CD4-positive, alpha-beta T cell treated with Interleukin-12 subunit alpha and Interleukin-12 subunit beta, for 1 hour (primary cell): Measurements from ENCODE around the gene CKB.

Source experiments
- DNase-seq: peaks from one replicate; pipeline ENCODE4 v3.0.0-alpha.2; 2020

The CKB gene

DNA sequence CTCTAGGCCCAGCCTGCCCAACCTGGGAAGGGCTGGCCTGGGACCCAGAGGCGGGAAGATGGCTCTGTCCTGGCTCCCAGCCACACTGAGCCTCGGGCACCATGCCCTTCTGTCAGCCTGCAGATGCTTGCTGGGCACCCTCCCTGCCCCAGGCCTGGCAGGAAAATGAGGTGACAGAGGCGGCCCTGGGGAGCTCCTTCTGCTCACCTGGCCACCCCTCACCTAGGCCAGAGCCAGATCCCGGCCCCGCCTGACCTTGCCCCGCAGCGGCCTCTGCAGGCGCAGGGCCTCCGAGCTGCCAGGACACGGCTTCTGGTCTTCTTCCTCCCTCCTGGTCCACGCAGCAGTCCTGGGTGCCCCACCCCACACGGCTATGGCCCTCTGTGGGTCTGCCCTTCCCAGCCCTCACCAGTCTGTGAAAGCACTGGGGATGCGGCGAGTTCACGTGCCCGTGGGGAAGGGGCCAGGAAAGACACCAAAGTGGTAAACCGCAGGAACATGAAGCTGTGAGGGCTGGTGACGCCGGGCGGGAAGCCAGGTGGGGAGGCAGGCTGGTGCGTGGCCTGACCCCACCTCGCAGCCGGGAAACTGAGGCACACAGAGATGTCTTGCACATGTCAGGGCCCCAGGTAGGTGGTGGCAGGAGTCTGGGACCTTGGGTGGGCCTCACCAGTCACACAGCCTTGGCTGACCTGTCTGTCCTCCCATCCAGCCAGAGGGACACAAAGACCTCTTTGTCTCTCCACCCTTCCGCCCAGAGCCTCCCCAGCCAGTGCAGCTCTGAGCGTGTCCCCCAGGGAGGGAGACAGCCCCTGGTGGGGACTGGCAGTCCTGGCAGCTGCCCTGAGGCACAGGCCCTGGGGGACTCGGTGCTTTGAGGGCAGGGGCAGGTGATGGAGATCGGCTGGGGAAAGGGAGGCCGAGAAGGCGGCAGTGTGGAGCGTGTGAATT, 27.0 kb upstream of the CKB start:
- DNase-seq = no peak

DNA sequence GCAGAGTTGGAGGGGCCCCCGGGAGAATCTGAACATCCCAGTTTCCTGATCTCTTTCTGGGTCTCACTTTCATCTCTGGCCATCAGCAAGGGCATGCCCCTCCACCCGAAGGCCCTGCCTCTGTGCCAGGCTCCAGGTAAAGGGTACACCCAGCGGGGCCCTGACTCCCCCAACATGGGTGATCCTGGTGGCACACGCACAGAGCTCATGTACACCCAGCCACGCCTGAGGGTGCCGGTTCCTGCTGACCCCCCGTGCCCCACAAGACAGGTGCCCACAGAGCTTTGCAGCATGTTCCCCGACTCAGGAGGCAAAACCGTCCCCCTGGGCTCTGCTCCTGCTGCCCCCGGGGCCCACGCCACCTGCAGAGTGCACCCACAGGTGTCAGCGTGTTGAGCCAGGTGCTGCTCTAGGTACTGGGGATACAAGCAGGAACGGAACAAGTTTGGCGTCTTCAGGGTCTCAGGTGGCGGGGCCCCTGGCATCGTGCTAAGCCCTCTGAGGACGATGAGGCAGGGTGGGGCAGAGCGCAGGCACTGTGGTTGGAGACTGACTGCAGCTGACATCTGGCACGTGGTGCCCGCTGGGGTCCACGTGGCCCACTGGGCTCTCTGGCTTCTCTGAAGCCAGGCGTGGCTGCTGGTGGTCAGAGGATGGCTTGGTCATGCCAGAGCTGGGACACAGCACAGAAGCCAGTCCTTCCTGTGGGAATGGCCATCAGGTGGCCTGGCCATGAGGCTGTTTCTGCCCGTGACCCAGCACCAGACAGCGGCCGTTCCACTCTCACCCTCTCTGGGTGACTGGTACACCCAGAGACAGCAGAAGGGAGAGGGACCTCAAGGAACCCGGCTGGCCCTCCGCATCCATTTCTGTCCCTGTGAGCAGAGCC, 26.1 kb upstream of the CKB start:
- no peak for DNase-seq

DNA sequence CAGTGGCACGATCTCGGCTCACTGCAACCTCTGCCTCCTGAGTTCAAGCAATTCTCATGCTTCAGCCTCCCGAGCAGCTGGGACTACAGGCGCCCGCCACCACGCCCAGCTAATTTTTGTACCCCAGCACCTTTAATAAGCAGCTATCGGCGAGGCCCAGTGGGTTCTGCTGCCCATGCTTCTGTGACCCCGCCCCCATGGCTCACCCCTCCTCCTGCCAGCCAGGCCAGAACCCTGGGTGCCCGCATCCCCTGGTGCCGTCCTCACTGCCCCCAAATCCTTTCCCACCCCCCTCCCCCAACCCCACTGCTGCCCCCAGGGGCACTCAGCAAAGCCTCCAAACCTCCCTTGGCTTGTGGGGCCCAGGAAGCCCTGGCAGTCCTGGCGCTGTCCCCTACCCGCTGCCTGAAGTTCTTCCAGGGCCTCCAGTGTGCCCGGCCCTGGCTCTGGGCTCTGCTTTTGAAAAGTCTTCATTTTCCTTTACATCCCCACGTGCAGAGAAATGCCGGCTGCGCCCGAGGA, 25.4 kb upstream of the CKB start:
- DNase-seq = no peak

DNA sequence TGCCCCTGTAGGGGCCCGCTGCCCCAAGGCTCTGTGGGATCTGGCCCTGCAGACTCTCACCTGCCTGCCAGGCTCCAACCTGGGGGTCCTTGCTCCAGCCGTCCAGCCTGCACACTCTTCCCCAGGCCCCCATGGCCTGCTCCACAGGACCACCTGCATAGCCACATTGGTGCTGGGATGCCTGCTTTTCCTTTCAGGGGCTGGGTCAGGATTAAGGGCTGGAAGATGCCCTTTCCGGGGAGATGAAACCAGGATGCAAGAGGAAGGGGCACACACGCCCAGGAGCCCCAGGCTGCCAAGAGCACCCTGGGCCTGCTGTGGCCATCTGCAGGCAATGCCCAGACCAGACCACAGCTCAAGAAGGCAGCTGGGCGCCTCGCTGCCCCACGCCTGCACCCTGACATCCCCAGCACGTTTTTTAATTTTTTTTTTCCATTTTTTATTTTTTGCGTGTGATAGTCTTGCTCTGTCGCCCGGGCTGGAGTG, 24.9 kb upstream of the CKB start:
- no peak for DNase-seq

DNA sequence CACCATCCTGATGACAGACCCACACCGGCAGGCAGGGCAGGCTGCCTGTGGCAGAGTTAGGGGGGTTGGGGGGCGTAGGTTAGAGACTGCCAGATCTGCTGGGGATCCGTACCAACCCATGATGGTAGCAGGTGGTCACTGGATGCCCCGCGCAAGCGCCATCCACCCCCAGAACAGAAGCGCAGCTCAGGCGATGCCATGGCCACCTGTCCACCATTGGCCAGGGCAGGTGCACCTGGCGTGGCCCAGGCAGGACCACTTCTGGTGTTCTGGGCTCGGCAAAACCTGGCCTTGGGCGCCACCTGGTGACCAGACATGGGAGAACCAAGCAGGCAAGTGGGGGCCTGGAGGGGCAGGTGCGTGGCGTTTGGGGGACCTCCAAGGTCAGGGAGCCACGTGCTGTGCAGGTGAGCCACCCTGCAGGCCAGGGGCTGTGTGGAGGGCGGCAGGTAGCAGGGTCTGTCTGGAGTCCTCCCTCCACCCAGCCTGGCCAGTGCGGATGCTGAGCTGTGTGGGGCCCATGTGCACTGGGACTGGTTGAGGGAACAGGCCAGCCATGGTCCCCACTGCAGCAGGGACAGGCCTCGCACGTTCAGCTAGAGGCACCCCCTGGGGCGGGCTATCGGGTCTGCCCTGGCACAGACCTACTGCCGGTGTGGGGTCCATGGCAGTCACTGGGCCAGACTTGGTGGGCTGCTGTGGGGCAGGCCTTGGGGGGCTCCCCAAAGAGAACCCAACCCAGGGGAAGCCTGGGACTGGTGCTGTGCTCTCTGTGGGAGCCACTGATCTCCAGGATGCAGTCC, 24.2 kb upstream of the CKB start:
- DNase-seq = peak; percentile 78

DNA sequence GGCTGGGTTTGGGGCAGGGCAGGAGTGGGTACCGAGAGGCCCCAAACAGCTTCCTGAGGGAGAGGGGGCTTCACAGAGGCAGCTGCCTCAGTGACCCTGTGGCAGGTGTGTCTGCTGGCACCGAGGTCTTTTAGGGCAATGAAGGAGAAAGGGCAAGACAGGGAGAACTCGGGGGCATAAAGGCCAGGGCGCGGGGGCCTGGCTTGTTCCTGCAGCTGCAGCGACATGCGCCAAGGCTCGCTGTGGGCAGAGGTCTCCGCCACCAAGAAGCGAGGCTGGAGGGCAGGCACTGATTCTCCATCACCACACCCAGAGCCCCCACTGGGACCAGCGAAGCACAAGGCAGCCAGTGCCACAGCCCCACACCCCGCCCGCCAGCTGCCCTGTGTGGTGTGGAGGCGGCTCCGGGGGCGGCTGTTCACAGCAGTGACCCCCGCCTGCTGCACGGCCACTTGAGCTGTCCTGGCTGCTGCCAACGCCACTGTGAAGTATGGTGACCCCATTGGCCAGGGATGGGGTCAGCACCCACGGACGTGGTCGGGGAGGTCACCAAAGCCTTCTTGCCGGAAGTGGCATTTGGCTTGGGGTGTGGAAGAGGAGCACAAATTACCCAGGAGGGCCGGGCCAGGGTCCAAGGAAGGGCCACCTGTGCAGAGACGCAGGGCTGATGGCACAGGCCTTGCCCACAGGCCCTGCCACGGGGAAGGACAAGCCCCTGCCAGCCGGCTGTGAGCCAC, 23.5 kb upstream of the CKB start:
- no peak for DNase-seq

DNA sequence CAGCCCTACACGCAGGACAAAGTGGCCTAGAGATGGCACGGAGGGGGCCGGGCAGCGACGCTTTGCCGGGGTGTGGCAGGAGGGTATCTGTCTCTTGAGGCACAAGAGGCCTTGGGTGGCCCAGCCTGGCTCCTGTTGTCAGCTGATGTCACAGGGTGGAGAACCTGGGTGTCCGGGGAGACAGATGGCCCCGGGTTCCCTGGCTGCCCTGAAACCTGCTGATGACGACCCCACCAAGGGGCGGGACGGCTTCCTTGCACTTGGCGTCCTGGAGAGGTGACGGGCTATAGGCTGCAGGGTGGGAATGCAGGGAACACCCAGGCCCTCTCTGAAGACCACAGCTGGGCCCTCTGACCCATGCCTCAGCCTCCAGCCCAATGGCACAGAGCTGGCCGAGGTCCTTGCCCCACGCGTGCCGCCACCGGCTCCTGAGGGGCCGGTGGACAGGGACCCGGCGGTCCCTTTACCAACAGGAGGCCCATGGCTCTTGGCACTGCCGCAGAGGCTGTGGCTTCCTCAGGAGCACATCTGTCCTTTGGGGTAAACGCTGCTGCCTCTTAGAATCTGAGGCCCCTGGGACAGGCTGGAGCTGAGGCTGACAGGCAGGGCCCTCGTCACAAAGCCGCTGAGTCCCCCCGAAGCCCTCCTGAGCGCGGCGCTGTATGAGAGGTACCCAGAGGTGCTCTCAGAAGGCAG, 22.7 kb upstream of the CKB start:
- no peak for DNase-seq

DNA sequence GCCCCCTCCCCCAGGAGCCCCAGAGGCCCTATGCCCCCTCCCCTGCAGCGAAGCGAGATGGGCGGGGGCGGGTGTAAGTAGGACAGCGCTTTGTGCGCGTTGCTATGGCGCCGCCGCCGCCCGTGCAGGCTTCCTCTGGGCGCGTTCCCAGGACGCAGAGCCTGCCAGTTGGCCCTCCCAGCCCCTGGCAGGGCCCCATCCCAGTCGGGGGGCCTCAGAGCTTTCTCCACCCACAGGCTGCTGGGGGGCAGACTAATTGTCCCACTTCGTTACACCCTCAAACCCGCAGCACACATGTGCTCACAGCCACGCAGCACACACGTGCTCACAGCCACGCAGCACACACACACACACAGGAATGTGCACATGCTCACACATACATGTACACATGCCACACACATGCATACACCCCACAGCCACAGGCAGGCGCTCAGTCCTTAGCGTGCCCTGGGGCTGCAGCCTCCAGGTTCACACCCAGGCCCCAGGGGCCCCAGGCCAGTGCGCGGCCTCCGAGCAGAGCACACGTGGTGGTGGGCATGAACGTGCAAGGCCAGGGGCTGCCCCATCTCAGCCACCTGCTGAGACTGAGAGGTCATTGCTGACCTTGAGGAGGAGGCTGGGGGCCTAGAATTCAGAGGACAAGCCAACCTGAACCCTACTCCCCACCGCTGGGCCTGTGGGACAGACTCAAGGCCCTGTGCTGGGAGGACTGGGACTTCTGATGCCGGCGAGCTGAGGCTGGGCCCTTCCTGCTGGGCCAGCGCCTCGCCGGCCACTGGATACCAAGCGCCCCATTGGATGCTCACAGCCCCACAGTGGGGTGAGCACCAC, 22.0 kb upstream of the CKB start:
- no peak for DNase-seq

DNA sequence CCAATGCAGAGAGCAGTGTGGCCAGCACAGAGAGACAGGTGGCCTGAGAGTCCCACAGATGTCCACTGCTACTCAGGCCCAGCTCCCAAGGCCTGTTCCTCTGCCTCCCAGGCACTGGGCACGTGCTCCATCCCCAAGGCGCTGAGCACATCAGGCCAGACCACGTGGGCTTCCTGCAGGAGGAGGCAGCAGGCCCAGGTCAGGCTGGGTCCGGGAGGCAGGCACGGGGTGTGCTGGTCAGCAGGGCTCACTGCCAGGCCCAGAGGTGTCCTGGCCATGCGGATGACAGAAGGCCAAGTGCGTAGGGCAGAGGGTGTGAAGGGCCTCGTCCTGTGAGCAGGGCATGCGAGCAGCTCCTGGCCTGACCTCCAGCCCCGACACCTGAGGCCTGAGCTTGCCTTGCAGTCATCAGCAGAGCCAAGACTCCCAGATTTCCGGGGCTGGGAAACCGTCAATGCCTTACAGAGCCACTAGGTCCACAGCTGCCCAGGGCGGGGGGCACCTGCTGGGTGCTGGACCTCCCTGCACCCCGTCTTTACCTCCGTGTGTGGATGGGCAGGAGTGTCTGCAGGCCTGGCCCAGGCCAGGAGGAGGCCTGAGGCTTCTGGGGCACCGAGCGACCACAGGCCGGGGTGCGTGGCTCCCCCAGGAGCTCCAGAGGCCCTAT, 21.2 kb upstream of the CKB start:
- DNase-seq = no peak

DNA sequence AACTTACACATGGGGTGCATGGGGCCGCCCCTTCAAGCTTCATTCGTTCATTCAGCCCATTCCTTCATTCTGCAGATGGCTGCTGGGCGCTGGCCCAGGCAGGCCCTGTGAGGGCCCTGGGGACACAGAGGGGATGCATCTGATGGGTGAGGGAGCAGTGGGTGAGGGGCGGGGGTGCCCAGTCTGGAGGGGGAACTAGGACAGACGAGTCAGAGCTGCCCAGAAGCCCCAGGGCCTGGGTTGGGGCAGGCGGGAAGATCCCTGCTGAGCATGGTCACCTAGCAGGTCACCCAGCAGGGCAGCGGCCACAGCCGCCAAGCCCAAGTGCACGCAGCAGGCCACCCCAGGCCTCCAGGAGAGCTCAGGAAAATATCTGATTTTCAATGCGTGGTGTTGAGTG, 20.5 kb upstream of the CKB start:
- DNase-seq = no peak

DNA sequence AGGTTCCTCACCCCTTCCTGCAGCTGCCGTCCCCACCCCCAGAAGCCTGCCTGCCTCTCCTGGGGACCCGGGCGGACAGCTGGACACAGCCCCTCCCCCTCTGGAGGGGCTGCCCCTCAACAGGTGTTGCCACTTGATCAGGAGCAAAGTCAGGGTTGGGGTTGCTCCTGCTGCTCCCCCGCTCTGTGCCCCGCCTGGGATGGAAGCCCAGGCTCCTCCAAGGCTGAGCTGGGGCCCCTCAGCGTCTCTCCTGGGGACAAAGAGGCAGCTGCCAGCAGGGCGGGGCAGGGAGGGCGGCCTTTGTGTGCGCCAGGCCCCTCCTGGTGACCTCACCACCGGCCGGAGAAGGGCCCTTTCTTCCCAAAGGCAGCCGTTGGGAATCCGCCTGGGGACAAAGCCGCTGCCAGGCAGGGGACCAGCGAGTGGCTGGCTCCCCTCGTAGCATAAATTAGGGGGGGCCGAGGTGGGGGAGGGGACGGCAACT, 20.0 kb upstream of the CKB start:
- no peak for DNase-seq

DNA sequence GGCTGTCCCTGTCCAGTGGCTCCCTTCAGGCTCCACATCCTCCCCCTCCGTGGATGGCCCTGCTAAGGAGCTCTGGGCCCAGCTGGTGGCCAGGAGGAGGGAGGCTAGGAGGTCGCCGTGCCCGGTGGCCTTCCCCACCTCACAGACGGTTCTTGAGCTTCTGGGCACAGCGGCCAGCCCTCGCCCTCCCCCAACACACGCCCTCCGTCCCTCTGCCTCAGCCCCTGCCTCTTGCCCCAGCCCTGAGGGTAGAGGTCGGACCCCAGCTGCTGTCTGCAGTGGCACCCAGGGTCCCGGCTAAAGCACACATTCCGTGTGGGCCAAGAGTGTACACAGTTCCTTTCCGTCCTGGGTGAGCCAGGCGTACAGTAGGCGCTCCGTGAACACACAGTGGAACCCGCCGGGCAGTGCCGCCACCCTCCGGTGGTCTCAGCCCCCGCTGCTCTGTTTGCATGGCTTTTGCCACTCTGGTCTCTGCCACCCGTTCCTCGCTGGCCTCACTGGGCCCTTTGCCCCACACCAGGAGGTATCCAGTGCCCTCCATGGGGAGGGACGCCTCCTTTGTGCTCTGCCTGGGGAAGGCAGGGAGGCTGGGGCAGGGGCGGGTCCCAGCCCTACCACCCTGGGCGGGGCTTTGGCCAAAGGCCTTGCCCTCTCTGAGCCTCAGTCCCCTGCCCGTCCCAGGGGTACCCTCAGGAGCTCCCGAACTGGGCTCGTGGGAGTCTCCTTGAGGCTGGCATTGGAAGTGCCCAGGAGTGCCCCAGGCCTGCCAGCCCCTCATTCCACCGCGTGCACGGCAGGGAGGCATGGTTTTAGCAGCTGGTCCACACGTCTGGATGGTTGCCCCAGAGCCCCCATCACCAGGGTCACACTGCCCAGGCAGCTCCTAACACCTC, 19.3 kb upstream of the CKB start:
- no peak for DNase-seq

DNA sequence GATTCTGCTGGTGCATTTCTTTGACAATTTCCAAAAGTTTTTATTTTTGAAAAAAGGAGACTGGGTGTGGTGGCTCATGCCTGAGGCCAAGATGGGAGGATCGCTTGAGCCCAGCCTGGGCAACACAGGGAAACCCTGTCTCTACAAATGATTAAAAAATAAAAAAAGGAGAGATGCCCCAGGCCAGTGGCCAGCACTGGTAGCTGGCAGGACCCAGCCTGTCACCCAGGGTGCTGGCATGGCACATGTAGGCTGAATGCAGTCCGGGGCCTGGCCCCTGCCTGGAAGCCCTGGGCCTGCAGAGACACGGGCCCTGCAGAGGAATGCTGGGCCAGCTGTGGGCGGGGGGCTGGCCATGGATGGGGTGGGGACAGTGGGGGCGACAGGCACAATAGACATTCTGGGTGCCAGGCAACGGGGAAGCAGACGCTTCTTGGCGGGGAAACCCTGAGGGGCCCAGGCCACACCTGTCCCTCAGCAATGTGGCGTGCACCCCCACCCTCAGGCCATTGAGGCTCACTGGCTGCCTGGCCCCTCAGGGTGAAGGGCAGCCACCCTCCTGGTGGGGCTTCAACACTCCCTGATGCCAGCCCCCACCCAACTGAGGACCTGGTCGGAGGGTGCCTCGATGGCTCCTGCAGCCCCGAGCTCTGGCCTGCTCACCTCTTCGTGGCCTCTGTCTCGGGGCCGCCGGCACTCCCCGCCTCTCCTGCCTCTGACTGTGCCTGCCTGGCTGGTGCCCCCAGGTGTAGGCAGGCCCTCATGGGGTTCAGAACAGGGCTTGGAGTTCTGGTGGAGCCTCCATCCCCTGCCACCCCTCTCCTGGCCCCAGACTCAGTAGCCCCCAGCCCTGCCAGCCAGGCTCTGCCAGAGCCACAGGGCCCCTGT, 18.4 kb upstream of the CKB start:
- DNase-seq = no peak

DNA sequence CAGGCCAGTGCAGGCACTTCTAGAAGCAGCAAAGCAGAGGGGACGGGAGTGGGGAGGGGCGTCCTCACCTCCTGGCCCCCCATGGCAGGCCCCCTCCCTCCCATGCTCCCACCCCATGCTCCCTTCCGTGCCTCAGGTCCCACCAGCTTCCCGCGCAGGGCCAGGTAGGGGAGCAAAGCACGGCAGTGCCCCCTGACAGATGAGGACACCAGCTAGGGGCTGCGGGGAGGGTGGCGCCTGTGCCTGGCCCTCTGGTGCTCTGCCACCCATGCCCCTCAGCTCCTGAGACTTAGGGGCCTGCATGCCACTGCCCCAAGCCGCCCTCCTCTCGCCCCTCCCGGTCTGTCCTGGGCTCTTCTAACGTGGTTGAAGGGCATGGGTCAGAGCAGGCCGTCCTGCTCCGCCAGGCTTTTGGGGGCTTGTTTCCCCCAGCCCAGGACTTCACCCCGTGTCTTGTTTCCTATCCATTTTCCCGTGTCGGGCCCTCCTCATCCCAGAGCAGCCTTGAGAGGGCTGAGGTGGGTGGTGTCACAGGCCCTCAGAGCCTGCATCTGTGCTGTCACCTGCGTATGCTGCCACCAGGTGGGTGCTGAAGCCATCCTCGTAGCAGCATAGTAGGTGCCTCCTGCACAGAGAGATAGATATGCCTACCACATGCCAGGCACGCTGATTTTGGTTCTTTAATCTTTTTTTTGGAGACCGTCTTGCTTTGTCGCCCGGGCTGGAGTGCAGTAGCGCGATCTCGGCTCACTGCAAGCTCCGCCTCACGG, 16.6 kb upstream of the CKB start:
- DNase-seq = no peak

DNA sequence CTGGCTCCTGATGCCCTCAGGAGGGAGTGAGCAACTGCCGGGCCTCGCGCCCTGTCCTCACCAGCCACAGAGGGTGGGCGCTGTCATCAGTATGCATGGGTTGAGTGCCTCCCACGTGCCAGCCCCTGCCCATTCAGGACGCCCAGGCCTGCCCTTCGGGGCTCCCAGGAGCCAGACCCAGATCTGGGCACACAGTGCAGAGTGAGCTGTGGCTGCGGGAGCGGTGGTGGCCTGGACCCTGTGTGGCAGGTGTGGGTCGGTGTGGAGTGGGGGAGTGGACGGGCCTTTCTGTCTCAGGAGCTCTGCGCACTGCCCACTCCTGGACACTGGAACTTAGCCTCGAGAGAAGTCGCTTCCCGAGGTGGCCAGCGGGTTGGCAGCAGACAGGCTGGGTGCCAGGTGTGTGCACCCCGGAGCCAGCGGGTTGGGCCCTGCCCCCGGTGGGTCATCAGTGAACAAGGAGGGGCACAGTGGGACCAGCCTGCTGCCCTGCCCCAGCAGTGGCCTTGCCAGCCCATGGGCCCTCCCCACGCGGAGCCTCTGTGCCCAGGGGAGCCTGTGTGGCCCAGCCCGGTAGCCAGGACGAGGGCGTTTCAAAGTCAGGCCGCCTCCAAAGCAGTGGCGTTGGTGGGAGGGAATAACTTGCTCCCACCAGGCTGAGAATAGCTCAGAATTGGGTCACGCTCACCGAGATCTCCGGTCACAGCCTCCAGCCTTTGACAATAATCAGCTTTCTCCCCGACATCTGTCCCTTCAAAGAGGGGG, 15.8 kb upstream of the CKB start:
- DNase-seq = no peak
